ENCODE measurements around the gene RNF26.
A peak's percentile ranks its signal among the peaks of the same experiment; 100 is the strongest.

The RNF26 gene

DNA sequence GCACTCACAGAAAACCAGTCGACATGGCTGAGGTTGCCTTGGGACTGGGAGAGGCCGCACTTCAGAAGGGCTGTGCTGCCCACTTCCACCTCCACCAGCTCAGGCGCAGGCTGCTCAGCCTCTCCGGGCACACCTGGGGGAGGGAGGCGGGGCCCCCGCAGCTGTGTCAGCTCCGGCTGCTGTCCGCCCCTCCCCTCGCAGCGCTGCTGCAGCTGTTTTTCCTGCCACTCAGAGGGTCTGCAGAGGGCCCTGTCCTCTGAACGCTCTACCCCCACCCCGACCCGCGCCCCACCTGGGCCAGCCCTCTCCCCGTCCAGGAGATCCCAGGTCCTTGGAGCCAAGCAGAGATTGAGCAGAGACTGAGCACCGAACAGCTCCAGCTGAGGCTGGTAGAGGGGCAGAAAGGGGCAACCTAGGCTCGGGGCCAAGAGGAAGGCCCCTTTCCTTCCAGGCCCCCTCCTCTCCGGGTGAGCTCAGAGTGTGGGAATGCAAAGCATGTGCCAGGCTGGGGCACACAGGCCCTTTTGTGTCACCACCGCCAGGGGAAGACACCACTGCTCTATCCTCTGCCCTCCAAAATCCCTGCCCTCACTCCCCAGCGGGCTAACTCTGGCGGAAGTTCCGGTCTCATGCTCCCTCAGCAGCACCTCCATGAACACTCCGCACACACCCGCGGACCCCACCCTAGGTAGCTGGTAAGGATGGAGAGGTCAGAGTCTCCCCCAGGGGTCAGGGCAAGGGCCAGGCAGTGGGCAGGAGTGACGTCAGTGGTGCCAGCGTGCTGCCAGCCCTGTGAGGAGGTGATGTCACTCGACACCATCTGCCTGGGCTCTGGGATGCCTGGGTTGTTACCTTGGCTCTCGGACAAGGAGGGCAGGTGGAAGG lies 19.0 kb upstream of the RNF26 start:
- H3K4me3 ChIP-seq (replicated peaks; ENCODE audit: low read depth, low read length), result peak overlapping the region; percentile 60
- DNase-seq (ENCODE audit: low read depth), result no peak
- TF ChIP-seq, protein P1, sequence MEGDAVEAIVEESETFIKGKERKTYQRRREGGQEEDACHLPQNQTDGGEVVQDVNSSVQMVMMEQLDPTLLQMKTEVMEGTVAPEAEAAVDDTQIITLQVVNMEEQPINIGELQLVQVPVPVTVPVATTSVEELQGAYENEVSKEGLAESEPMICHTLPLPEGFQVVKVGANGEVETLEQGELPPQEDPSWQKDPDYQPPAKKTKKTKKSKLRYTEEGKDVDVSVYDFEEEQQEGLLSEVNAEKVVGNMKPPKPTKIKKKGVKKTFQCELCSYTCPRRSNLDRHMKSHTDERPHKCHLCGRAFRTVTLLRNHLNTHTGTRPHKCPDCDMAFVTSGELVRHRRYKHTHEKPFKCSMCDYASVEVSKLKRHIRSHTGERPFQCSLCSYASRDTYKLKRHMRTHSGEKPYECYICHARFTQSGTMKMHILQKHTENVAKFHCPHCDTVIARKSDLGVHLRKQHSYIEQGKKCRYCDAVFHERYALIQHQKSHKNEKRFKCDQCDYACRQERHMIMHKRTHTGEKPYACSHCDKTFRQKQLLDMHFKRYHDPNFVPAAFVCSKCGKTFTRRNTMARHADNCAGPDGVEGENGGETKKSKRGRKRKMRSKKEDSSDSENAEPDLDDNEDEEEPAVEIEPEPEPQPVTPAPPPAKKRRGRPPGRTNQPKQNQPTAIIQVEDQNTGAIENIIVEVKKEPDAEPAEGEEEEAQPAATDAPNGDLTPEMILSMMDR (IDR thresholded peaks at IDR 0.05; ENCODE audit: low read length, missing control alignments), result no peak

DNA sequence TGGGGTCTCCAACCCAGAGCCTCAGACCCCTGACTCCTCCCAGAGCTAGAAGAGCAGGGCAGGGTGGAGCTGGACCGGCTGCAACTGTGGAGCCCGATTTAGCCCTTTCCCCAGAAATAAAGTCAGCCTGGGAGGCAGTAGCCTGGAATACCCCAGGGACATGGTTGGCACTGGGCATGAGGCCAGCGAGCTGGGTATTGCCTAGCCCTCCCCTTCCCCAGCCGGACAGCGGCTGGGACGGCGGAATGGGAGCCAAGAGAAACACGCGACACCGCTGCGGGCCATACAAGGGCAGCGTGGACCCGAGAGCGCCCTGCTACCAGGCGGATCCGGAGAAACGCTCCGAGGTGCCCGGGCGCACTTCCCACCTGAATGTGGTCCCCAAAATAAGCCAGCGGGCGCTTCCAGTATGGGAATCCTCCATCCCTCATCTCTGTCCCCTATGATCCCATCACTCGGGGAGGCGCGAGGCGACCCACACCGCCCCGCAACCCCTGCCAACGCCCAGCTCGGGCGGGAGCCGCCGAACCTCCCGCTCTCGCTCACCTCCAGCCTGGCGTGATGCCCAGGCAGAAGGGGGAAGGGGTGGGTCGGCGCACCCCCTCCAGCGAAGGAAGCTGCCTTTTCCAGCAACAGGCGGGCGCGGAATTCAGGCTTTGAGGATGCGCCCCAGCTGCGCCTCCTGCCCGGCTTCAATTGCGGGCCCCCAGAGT lies 18.2 kb upstream of the RNF26 start:
- TF ChIP-seq, protein P1 (IDR thresholded peaks at IDR 0.05; ENCODE audit: low read length, missing control alignments), result no peak
- H3K4me3 ChIP-seq (replicated peaks; ENCODE audit: low read depth, low read length), result peak overlapping the region; percentile 60
- no peak for DNase-seq (ENCODE audit: low read depth)

DNA sequence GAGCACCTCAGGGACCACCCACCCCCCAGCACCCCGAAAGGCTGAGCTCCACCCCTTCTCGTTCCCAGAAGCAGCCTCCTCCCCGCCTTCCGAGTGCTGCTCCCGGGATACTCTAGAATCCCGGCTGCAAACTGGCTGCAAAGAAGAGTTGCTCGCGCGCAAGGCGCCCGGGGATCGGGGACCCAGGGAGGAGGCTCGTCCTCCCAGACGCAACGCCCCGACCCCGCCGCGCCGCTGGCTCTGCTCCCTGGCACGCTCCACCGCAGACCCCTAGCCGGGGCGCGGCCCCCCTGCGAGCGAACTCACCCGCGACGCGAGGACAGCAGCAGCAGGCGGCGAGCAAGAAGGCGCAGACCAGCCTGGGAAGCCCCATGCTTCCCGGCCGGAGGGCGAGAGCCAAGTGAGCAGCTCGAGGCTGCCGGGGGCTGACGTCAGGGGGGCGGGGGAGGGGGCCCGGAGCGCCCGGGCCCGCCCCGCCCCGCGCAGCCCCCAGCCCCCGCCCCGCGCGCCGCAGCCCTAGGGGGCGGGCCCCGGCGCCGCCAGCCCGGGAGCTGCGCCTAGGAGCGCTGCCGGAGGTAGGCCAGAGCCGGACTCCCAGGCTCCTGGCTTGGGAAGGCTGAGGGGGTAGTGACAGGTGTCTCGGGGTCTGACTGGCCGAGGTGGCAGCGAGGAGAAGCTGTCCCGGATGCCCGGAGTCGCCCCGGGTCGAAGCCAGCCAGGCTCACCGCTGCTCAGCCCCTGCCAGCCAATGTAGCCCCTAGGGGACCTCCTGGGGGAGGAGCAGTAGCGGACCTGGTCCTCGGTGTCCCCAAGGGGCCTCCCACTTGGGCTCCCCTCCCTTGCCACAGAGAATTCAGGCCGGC lies 17.4 kb upstream of the RNF26 start, which contains the start of gene MCAM:
TSS of gene MCAM (minus strand) at position 402 of the 863 bp plus-strand sequence. CDS start at position 373, 29 bp downstream.
- TF ChIP-seq, protein P1 (IDR thresholded peaks at IDR 0.05; ENCODE audit: low read length, missing control alignments), result no peak
- no peak for DNase-seq (ENCODE audit: low read depth)
- peak within 1 kb of the TSS; percentile 60 for H3K4me3 ChIP-seq (replicated peaks; ENCODE audit: low read depth, low read length)

DNA sequence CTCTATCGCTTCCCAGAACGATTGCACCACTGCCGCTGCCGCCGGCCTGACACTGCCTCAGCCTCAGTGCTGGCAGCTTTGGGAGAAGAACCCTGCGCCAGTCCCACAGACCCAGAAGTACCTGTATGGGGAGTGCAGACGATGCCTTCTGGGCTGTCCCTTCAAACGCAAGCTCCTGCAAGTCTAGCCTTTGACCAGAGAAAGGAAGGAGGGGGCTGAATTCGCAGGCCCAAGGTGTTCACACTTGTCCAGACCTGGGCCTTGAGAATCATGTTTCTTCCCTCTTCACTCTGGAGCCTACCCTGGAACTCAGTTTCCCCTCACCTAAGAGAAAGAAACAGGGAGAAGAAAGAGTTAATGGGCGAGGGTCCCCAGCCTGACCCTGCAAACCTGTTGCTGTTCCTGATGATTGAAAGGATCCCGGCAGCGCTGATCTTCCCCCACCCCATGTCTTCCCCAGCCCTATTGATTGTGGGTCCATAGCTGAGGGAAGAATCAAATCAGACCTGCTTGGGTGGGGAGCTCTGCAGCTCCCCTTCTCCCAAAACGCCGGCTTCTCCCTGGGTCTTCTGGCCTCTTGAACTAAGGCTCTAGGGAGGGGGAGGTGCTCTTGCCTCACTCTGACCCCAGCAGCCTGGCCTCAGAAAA lies 16.6 kb upstream of the RNF26 start:
- no peak overlapping the region for H3K4me3 ChIP-seq (replicated peaks; ENCODE audit: low read depth, low read length)
- DNase-seq (ENCODE audit: low read depth), result no peak
- TF ChIP-seq, protein P1 (IDR thresholded peaks at IDR 0.05; ENCODE audit: low read length, missing control alignments), result no peak

DNA sequence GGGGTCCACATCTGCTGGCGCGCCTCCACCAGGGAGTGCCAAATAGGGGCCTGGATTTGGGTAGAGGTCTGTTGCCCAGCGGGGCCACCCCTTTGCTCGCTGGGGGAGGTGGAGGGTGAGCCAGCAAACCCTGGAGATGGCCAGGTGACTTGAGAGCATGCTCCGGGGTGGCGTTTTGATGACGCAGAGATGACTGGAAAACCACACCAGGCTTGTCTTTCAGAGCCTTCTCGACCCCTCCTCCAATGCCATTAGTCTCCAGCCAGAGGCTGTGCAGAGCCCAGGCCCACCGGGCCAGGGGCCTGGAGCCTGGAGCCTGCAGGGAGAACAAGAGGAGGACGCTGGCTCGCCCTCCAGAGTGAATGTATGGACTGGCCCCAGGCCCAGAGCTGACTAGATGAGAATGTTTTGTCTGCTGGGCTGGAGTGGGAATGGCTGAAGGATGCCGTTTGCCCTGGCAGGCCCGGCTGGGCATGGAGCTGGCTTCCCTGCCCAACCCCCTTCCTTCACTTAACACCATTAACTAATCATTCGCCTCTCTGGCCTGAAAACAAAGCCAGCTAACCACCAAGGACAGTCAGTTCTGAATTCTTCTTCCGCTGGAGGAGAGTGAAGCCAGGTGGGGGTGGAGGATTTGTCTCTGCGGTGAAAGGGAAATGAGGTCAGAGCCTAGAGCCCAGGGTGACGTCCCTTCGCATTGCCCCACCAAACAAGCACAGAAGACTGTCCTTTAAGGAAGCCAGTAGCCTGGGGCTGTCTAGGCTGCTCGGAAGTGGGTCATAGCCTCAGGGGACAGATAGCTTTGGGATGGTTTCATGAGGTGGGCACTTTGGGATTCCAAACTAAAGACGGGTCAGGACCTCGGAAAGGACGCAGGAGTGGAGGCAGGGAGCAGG lies 15.8 kb upstream of the RNF26 start:
- no peak overlapping the region for H3K4me3 ChIP-seq (replicated peaks; ENCODE audit: low read depth, low read length)
- peak; percentile 79 for DNase-seq (ENCODE audit: low read depth)

More for the DNA sequence above, 15.8 kb upstream of the RNF26 start:
- TF ChIP-seq, protein P1 (IDR thresholded peaks at IDR 0.05; ENCODE audit: low read length, missing control alignments), result no peak
